Chondrocyte (in vitro differentiated cells): ENCODE measurements around the gene VAC14. TPM values are rescaled to one million over a fixed set of nuclear protein-coding genes. Genes with fewer than 3 reads are reported as not detected.

Experiments
- DNase-seq: peaks from one replicate; pipeline ENCODE4 v3.0.0; 2021; ENCODE audit warnings: mixed read lengths, low spot score
- H3K27ac Mint-ChIP-seq: one replicate; pipeline ENCODE4 v1.8.0; 2021; ENCODE audit warnings: mild to moderate bottlenecking, moderate library complexity, mixed read lengths; ENCODE audit not compliant: unreplicated experiment
- H3K27me3 Mint-ChIP-seq: 2 replicates; pipeline ENCODE4 v1.8.0; 2021; ENCODE audit warnings: low read depth, mixed read lengths
- H3K36me3 Mint-ChIP-seq: 2 replicates; pipeline ENCODE4 v1.8.0; 2021; ENCODE audit warnings: low read depth, mixed read lengths
- H3K4me1 Mint-ChIP-seq: 2 replicates; pipeline ENCODE4 v1.8.0; 2021; ENCODE audit warnings: low read depth, mild to moderate bottlenecking, mixed read lengths
- H3K4me3 Mint-ChIP-seq: one replicate; pipeline ENCODE4 v1.8.0; 2021; ENCODE audit warnings: mild to moderate bottlenecking, moderate library complexity, mixed read lengths; ENCODE audit not compliant: unreplicated experiment
- H3K9me3 Mint-ChIP-seq: 2 replicates; pipeline ENCODE4 v1.8.0; 2021; ENCODE audit warnings: low read depth, mixed read lengths
- CTCF ChIP-seq: fragments of 200-600 bp; sonication (generic); IDR thresholded peaks from 2 replicates; pipeline ENCODE4 v1.5.0; 2021; ENCODE audit warnings: antibody characterized with exemption, mild to moderate bottlenecking, moderate library complexity
- total RNA-seq: library from RNA; stranded (reverse); gene quantifications from 3 replicates; pipeline ENCODE4 v1.2.1, GENCODE V29; 2021

Gene VAC14
- total RNA-seq, 1 donor from 2014 or later: 37.9 TPM

DNA sequence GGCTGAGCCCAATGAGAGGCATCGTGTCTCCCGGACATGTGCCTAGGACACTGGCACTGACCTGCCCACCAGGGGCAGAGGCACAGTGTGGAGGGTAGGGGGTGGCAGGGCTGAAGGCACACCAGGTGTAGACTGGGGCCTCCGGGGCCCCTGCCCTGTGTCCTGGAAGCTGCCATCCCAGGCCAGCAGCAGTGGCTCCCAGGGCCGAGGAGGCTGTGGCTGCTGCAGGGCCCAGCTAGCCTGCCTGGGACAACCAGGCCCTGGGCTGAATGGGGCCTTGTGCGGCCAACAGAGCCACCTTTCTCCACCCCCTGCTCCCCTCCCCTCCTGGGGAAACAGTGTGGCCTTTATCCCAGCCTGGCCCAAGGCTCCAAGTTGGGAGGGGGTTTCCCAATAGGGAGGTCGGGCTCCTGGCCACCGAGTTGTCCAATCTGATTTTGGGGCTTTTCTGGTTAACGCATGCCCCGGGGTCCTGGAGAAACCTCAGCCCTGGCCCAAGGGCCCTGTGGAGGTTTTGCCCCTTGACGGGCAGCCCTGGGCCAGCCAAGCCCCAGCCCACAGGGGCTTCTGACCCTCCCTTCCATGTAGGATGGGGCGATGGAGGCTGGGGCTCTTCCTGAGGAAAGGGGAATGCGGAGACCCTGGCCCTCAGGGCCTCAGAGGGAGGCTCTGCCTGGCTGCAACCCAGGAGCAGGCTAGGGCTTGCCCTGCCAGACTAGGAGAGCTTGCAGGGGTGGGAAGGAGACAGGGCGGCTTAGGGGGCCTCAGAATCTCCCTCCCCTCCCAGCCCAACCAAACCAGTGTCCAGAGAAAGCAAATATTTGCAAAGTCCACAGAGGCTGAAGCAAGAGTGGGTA lies 119.3 kb downstream of the VAC14 start:
- Mint-ChIP-seq H3K27me3 (no peaks in the 10 kb centered on the region), H3K27ac (peak overlapping the region; percentile 86)
- peak; percentile 91 for DNase-seq

DNA sequence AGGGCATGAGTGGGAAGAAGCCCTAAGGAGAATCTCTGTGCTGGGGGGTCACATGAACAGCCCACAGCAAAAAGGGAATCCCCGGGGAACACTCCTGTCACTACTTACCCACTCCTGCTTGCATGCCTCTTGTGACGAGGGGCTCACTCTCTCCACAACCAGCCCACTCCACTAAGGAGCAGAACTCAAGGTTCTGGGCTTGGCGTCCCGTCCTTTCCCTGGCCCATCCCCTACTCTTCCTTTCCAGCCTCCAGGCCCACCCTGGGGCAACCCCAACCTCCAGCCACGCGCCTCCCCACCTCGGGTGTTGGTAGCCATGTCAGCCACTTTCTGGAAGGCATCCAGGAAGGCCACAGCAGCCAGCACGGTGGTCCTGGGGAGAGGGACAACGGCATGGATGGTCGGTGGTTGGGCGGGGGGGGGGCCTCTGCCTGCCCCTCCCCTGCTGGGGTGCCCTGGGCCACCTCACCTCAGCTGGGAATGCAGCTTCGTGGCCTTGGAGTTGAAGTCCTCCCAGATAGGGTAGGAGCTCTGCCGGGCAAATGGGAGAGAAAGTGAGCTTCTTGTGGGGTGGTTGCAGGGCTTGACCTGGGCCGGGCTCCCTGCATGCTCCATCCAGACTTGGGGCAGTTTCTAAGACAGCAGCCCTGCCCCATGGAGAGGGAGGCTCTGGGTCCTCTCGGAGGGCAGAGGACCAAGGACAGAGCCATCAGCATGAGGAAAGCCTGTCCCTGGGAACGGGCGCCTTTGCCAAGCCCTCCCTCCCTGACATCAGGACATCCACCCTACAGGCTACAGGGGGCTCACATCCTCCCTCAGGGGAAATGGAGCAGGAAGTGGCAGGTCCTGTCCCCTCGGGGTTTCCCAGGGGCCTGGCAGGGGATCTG lies 120.2 kb downstream of the VAC14 start:
- peak overlapping the region; percentile 4 for H3K4me3 Mint-ChIP-seq
- peak overlapping the region; percentile 86 for H3K27ac Mint-ChIP-seq
- DNase-seq: peak; percentile 68
- TF ChIP-seq CTCF: no peak
- no peaks in the 10 kb centered on the region for H3K27me3 Mint-ChIP-seq
- H3K36me3 Mint-ChIP-seq: peaks cover 19% of the 10 kb centered on the region
- peaks cover 45% of the 10 kb centered on the region for H3K4me1 Mint-ChIP-seq
- H3K9me3 Mint-ChIP-seq: no peaks in the 10 kb centered on the region

More for the DNA sequence above, 119.3 kb downstream of the VAC14 start:
- Mint-ChIP-seq H3K4me1 (peaks cover 49% of the 10 kb centered on the region), H3K4me3 (peak overlapping the region; percentile 82), H3K9me3 (no peaks in the 10 kb centered on the region), H3K36me3 (peaks cover 12% of the 10 kb centered on the region)
- TF ChIP-seq CTCF: peak; percentile 7

DNA sequence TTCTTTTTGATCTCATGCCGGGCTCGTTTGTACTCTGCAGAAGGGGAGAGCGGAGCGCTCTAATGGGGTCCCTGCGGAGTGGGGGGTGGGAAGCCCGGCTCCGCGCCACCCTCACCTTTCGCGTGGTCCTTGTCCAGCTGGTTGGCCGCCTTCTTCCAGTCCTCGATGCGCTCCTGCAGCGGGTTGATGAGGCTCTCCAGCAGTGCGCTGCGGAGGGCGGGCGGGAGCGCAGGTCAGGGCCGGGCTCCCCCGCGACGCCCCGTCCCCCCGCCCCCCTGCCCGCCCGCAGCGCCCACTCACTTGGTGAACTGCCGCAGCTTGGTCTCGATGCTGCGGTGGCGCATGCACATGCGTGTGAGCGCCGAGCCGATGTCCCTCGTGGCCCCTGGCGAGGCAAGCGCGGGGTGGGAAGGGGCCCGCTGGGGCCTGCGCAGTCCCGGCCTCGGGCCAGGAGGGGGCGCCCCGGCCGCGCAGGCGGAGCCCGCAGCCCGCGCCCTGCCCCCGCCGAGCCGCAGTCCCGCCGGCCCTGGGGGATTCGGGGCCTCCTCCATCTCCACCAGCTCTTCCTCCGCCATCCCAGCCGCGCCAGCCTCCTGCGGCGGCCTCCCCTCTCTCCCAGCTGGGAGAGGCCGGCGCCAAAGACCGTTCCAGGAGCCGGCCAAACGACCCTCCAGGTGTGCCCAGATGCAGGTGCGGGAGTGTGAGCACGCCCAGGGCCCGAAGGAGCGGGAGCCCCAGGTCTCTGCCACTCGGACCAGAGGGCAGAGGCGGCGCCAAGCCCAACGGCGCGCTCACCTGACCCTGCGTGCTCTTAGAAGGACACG lies 121.1 kb downstream of the VAC14 start:
- Mint-ChIP-seq H3K27me3 (no peaks in the 10 kb centered on the region), H3K36me3 (peaks cover 22% of the 10 kb centered on the region), H3K4me3 (no peak overlapping the region), H3K27ac (no peak overlapping the region), H3K9me3 (no peaks in the 10 kb centered on the region), H3K4me1 (peaks cover 45% of the 10 kb centered on the region)
- TF ChIP-seq CTCF: peak; percentile 75
- peak; percentile 91 for DNase-seq

GRCh38 chr16:70678898-70679670 lies 121.9 kb downstream of the VAC14 start:
- no peak for DNase-seq
- no peaks in the 10 kb centered on the region for H3K9me3 Mint-ChIP-seq
- H3K27ac Mint-ChIP-seq: no peak overlapping the region
- peaks cover 45% of the 10 kb centered on the region for H3K4me1 Mint-ChIP-seq
- no peak overlapping the region for H3K4me3 Mint-ChIP-seq
- H3K36me3 Mint-ChIP-seq: peaks cover 27% of the 10 kb centered on the region
- no peaks in the 10 kb centered on the region for H3K27me3 Mint-ChIP-seq
- no peak for TF ChIP-seq CTCF
